ENCODE measurements around the gene C4A.
"Not testable (repeated sequence)": the region's sequence is repeated elsewhere in the genome, so short reads cannot be mapped to it uniquely, and the experiment has no call there.

- not testable (repeated sequence) for TF ChIP-seq POLR2AphosphoS5, CTCF, EP300, POLR2A (IDR thresholded peaks at IDR 0.05)
Measured at GRCh38 chr6:31976065-31976464, 5.8 kb upstream of the C4A start.

Measured in suprapubic skin (tissue), 4 donors.